ENCODE data around the gene CHMP2B. TPM values are rescaled to one million over a fixed set of nuclear protein-coding genes. Genes with fewer than 3 reads are reported as not detected.

The CHMP2B gene
- total and polyA plus RNA-seq, 4 donors = 12.6 to 49.5 (median 15.5) TPM

DNA sequence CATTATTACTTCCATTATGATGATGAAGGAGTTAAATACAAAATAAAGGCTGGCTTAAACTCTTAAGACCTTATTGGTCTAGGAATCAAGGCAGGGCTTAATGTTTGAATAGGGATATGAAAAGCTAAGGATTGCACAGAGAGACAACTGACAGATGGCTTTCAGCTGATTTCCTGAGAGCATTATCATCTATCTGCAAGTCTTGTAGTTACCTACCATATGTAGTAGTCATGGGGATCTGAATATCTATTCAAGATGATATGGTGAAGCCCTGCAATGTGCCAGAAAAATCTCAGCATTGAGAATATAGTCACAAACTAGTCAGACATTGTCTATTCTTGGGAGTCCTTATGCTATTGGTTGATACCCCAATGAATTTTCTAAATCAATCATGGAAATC lies 47.5 kb upstream of the CHMP2B start:
- Histone ChIP-seq H3K4me3 (ENCODE audit: low read depth in 1 of 3, low read length in 3 of 3) (no peak overlapping the region), H3K27me3 (ENCODE audit: control insufficient read depth in 4 of 4, insufficient read depth in 4 of 4, low read length in 3 of 4) (no peaks in the 10 kb centered on the region), H3K9ac (ENCODE audit: low read depth in 1 of 2, low read length in 2 of 2) (no peak overlapping the region), H3K9me3 (ENCODE audit: control insufficient read depth in 4 of 4, low read length in 3 of 4) (no peaks in the 10 kb centered on the region), H3K4me1 (ENCODE audit: control insufficient read depth in 4 of 4, insufficient read depth in 4 of 4, low read length in 3 of 4) (no peaks in the 10 kb centered on the region), H3K36me3 (ENCODE audit: control insufficient read depth in 4 of 4, insufficient read depth in 3 of 4, low read depth in 1 of 4, low read length in 3 of 4) (no peaks in the 10 kb centered on the region), H3K27ac (ENCODE audit: low read depth in 1 of 2, low read length in 2 of 2) (no peak overlapping the region)
- TF ChIP-seq JUND (IDR thresholded peaks at IDR 0.05) (no peak), RXRA (IDR thresholded peaks at IDR 0.05) (no peak), NR2F2 (IDR thresholded peaks at IDR 0.05) (no peak), EGR1 (IDR thresholded peaks at IDR 0.05; ENCODE audit: low read depth in 2 of 2) (no peak), HNF4A (conservative IDR thresholded peaks at IDR 0.05) (no peak), RAD21 (IDR thresholded peaks at IDR 0.05) (no peak), SP1 (IDR thresholded peaks at IDR 0.05) (no peak), FOXA1 (IDR thresholded peaks at IDR 0.05) (no peak), HNF4G (IDR thresholded peaks at IDR 0.05) (no peak), GABPA (IDR thresholded peaks at IDR 0.05 in 1 of 2, conservative IDR thresholded peaks at IDR 0.05 in 1 of 2) (no peak), TAF1 (conservative IDR thresholded peaks at IDR 0.05) (no peak), YY1 (IDR thresholded peaks at IDR 0.05) (no peak), FOXA2 (IDR thresholded peaks at IDR 0.05) (no peak)
- TF ChIP-seq, protein P1, sequence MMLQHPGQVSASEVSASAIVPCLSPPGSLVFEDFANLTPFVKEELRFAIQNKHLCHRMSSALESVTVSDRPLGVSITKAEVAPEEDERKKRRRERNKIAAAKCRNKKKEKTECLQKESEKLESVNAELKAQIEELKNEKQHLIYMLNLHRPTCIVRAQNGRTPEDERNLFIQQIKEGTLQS (IDR thresholded peaks at IDR 0.05) = no peak
- TF ChIP-seq, protein P2, sequence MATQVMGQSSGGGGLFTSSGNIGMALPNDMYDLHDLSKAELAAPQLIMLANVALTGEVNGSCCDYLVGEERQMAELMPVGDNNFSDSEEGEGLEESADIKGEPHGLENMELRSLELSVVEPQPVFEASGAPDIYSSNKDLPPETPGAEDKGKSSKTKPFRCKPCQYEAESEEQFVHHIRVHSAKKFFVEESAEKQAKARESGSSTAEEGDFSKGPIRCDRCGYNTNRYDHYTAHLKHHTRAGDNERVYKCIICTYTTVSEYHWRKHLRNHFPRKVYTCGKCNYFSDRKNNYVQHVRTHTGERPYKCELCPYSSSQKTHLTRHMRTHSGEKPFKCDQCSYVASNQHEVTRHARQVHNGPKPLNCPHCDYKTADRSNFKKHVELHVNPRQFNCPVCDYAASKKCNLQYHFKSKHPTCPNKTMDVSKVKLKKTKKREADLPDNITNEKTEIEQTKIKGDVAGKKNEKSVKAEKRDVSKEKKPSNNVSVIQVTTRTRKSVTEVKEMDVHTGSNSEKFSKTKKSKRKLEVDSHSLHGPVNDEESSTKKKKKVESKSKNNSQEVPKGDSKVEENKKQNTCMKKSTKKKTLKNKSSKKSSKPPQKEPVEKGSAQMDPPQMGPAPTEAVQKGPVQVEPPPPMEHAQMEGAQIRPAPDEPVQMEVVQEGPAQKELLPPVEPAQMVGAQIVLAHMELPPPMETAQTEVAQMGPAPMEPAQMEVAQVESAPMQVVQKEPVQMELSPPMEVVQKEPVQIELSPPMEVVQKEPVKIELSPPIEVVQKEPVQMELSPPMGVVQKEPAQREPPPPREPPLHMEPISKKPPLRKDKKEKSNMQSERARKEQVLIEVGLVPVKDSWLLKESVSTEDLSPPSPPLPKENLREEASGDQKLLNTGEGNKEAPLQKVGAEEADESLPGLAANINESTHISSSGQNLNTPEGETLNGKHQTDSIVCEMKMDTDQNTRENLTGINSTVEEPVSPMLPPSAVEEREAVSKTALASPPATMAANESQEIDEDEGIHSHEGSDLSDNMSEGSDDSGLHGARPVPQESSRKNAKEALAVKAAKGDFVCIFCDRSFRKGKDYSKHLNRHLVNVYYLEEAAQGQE (IDR thresholded peaks at IDR 0.05) = no peak
- TF ChIP-seq, protein P3, sequence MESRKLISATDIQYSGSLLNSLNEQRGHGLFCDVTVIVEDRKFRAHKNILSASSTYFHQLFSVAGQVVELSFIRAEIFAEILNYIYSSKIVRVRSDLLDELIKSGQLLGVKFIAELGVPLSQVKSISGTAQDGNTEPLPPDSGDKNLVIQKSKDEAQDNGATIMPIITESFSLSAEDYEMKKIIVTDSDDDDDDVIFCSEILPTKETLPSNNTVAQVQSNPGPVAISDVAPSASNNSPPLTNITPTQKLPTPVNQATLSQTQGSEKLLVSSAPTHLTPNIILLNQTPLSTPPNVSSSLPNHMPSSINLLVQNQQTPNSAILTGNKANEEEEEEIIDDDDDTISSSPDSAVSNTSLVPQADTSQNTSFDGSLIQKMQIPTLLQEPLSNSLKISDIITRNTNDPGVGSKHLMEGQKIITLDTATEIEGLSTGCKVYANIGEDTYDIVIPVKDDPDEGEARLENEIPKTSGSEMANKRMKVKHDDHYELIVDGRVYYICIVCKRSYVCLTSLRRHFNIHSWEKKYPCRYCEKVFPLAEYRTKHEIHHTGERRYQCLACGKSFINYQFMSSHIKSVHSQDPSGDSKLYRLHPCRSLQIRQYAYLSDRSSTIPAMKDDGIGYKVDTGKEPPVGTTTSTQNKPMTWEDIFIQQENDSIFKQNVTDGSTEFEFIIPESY (IDR thresholded peaks at IDR 0.05) = no peak
- TF ChIP-seq, protein P4, sequence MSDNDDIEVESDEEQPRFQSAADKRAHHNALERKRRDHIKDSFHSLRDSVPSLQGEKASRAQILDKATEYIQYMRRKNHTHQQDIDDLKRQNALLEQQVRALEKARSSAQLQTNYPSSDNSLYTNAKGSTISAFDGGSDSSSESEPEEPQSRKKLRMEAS (IDR thresholded peaks at IDR 0.05) = no peak
- TF ChIP-seq, protein P5, sequence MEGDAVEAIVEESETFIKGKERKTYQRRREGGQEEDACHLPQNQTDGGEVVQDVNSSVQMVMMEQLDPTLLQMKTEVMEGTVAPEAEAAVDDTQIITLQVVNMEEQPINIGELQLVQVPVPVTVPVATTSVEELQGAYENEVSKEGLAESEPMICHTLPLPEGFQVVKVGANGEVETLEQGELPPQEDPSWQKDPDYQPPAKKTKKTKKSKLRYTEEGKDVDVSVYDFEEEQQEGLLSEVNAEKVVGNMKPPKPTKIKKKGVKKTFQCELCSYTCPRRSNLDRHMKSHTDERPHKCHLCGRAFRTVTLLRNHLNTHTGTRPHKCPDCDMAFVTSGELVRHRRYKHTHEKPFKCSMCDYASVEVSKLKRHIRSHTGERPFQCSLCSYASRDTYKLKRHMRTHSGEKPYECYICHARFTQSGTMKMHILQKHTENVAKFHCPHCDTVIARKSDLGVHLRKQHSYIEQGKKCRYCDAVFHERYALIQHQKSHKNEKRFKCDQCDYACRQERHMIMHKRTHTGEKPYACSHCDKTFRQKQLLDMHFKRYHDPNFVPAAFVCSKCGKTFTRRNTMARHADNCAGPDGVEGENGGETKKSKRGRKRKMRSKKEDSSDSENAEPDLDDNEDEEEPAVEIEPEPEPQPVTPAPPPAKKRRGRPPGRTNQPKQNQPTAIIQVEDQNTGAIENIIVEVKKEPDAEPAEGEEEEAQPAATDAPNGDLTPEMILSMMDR (IDR thresholded peaks at IDR 0.05; ENCODE audit: low read depth, low read length, missing input control) = no peak
- no peak for DNase-seq (ENCODE audit: low spot score)

Measured in liver (tissue), 9 donors.